Measurements from ENCODE around the gene NR2C2AP. TPM values are rescaled to one million over a fixed set of nuclear protein-coding genes. Genes with fewer than 3 reads are reported as not detected.

The NR2C2AP gene
- total RNA-seq, 3 donors from 2014 or later (not counting 1 experiment from before 2014, with no cell fraction given), result 14.7 to 16.7 (median 16.4) TPM

GRCh38 chr19:19227217-19227616 is 24.0 kb upstream of the NR2C2AP start:
- Mint-ChIP-seq H3K9me3 (no peaks in the 10 kb centered on the region), H3K4me1 (peaks cover 4 to 12% of the 10 kb centered on the region in 2 donors), H3K27me3 (ENCODE audit: low read depth in 2 of 2) (peaks cover 0 to 6% of the 10 kb centered on the region in 2 donors), H3K36me3 (no peaks in the 10 kb centered on the region), H3K27ac (no peak overlapping the region), H3K4me3 (no peak overlapping the region)
- Histone ChIP-seq H3K27ac (ENCODE audit: low read length) (no peak overlapping the region), H3K4me1 (ENCODE audit: control insufficient read depth, insufficient read depth, low read length) (peaks cover 10% of the 10 kb centered on the region), H3K27me3 (ENCODE audit: control insufficient read depth, insufficient read depth, low read length) (peaks cover 5% of the 10 kb centered on the region), H3K9me3 (ENCODE audit: control insufficient read depth, insufficient read depth, low read length) (no peaks in the 10 kb centered on the region), H3K36me3 (ENCODE audit: control insufficient read depth, insufficient read depth, low read length) (no peaks in the 10 kb centered on the region), H3K4me3 (ENCODE audit: low read length) (no peak overlapping the region)
- DNase-seq (no peak), ATAC-seq (no peak)
- intact Hi-C loops (cut with micrococcal nuclease), result no loop called here
- no peak for TF ChIP-seq CTCF (IDR thresholded peaks at IDR 0.05)
- 83% methylated on average over 4 of the region's 4 CpGs for WGBS (ENCODE audit: insufficient coverage)

DNA sequence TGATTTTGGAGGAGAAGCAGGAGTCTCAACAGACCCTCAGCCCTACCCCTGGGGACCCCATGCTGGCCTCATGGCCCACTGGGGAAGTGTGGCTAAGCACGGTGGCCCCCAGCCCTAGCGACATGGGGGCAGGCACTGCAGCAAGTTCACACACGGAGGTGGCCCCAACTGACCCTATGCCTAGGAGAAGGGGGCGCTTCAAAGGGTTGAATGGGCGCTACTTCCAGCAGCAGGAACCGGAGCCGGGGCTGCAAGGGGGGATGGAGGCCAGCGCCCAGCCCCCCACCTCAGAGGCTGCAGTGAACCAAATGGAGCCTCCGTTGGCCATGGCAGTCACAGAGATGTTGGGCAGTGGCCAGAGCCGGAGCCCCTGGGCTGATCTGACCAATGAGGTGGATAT is 23.4 kb upstream of the NR2C2AP start:
- no peaks in the 10 kb centered on the region for H3K36me3 Mint-ChIP-seq
- Histone ChIP-seq H3K4me1 (ENCODE audit: control insufficient read depth, insufficient read depth, low read length) (peaks cover 10% of the 10 kb centered on the region), H3K4me3 (ENCODE audit: low read length) (no peak overlapping the region), H3K27ac (ENCODE audit: low read length) (no peak overlapping the region), H3K36me3 (ENCODE audit: control insufficient read depth, insufficient read depth, low read length) (no peaks in the 10 kb centered on the region), H3K27me3 (ENCODE audit: control insufficient read depth, insufficient read depth, low read length) (peaks cover 5% of the 10 kb centered on the region), H3K9me3 (ENCODE audit: control insufficient read depth, insufficient read depth, low read length) (no peaks in the 10 kb centered on the region)
- no peaks in the 10 kb centered on the region for H3K9me3 Mint-ChIP-seq
- 75% methylated on average over 10 of the region's 10 CpGs for WGBS (ENCODE audit: insufficient coverage)
- intact Hi-C loops (cut with micrococcal nuclease), result no loop called here
- no peak for TF ChIP-seq CTCF (IDR thresholded peaks at IDR 0.05)
- peaks cover 0 to 3% of the 10 kb centered on the region in 2 donors for H3K27me3 Mint-ChIP-seq (ENCODE audit: low read depth in 2 of 2)
- H3K4me3 Mint-ChIP-seq, result no peak overlapping the region
- H3K4me1 Mint-ChIP-seq, result peaks cover 4 to 12% of the 10 kb centered on the region in 2 donors
- no peak for ATAC-seq
- H3K27ac Mint-ChIP-seq, result no peak overlapping the region
- DNase-seq, result no peak

DNA sequence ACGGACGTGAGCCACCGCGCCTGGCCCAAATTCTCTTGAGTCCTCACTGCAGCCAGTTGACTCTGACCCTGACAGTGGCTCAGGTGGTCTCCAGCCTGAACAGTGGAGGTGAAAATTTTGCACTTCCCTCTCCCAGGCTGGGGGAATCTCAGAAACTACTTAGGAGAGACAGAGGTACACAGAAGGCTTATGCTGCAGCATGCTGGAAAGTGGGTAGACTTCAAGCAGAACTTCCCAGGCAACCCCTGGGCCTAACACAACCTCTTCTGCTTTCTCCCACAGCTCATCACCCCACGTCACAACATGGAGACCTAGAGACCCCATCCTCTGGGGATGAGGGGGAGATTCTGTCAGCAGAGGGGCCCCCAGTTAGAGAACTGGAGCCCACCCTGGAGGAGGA is 23.0 kb upstream of the NR2C2AP start:
- no peak for TF ChIP-seq CTCF (IDR thresholded peaks at IDR 0.05)
- H3K9me3 ChIP-seq (ENCODE audit: control insufficient read depth, insufficient read depth, low read length), result no peaks in the 10 kb centered on the region
- H3K4me3 Mint-ChIP-seq, result no peak overlapping the region
- no peaks in the 10 kb centered on the region for H3K36me3 Mint-ChIP-seq
- peaks cover 0 to 3% of the 10 kb centered on the region in 2 donors for H3K27me3 Mint-ChIP-seq (ENCODE audit: low read depth in 2 of 2)
- 93% methylated on average over 4 of the region's 5 CpGs for WGBS (ENCODE audit: insufficient coverage)
- no peak overlapping the region for H3K4me3 ChIP-seq (ENCODE audit: low read length)
- no peak for ATAC-seq
- no peaks in the 10 kb centered on the region for H3K9me3 Mint-ChIP-seq
- H3K4me1 Mint-ChIP-seq, result peaks cover 4 to 12% of the 10 kb centered on the region in 2 donors
- DNase-seq, result no peak
- no peak overlapping the region for H3K27ac Mint-ChIP-seq
- H3K27me3 ChIP-seq (ENCODE audit: control insufficient read depth, insufficient read depth, low read length), result peaks cover 5% of the 10 kb centered on the region
- no peaks in the 10 kb centered on the region for H3K36me3 ChIP-seq (ENCODE audit: control insufficient read depth, insufficient read depth, low read length)
- intact Hi-C loops (cut with micrococcal nuclease), result no loop called here
- H3K27ac ChIP-seq (ENCODE audit: low read length), result no peak overlapping the region
- H3K4me1 ChIP-seq (ENCODE audit: control insufficient read depth, insufficient read depth, low read length), result peaks cover 10% of the 10 kb centered on the region

DNA sequence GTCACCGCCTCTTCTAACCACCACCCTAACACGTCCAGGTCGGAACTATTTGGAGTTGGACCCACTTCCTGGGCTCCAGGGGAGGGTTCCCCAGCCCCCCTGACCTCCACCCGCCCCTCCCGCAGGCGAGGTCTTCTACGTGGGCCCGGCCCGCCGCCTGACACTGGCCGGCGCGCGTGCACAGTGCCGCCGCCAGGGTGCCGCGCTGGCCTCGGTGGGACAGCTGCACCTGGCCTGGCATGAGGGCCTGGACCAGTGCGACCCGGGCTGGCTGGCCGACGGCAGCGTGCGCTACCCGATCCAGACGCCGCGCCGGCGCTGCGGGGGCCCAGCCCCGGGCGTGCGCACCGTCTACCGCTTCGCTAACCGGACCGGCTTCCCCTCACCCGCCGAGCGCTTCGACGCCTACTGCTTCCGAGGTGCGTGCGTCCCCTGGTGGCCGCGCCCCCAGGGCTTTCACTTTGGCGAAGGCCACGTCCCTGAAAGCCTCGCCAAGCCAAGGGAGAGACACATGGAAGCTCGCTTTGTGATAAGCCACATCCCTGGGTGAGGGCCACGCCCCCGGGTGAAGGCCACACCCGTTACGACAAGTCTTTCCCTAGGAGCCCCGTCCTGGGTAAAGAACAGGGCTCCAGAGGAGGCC is 21.8 kb upstream of the NR2C2AP start:
- intact Hi-C loops (cut with micrococcal nuclease), result loop anchor here (2.0 kb wide), 1 partner anchor 78 kb away; no protein-coding TSS in a partner anchor
- peaks cover 0 to 3% of the 10 kb centered on the region in 2 donors for H3K27me3 Mint-ChIP-seq (ENCODE audit: low read depth in 2 of 2)
- no peaks in the 10 kb centered on the region for H3K36me3 Mint-ChIP-seq

More for the DNA sequence above, 21.8 kb upstream of the NR2C2AP start:
- DNase-seq, result peak; percentile 65 to 88
- ATAC-seq, result peak; percentile 83 to 98 (median 95)
- Mint-ChIP-seq H3K4me1 (peaks cover 4 to 12% of the 10 kb centered on the region in 2 donors), H3K9me3 (no peaks in the 10 kb centered on the region), H3K27ac (no peak overlapping the region), H3K4me3 (peak overlapping the region; percentile 83)
- Histone ChIP-seq H3K4me1 (ENCODE audit: control insufficient read depth, insufficient read depth, low read length) (peaks cover 10% of the 10 kb centered on the region), H3K36me3 (ENCODE audit: control insufficient read depth, insufficient read depth, low read length) (no peaks in the 10 kb centered on the region), H3K27ac (ENCODE audit: low read length) (no peak overlapping the region), H3K27me3 (ENCODE audit: control insufficient read depth, insufficient read depth, low read length) (peaks cover 5% of the 10 kb centered on the region), H3K9me3 (ENCODE audit: control insufficient read depth, insufficient read depth, low read length) (no peaks in the 10 kb centered on the region), H3K4me3 (ENCODE audit: low read length) (peak overlapping the region; percentile 25)
- WGBS (ENCODE audit: insufficient coverage), result 3% methylated on average over 59 of the region's 59 CpGs
- TF ChIP-seq CTCF (IDR thresholded peaks at IDR 0.05), result peak; percentile 76

Data from natural killer cell (primary cell).